SJSA1 (cell line): Measurements from ENCODE around the gene TRAF3IP1. TPM values are rescaled to one million over a fixed set of nuclear protein-coding genes. Genes with fewer than 3 reads are reported as not detected.
A peak's percentile ranks its signal among the peaks of the same experiment; 100 is the strongest.

Experiments used
- DNase-seq, 2 experiments: peaks; one replicate each; pipeline ENCODE4 v3.0.0-alpha.2; 2015 to 2020; ENCODE audit warnings: low spot score in 2 of 2, low read depth in 1 of 2
- H3K27ac ChIP-seq: fragments of 250-450 bp; sonication (Bioruptor Pico); 2 replicates; pipeline ENCODE4 v1.5.1; 2020; ENCODE audit warnings: mild to moderate bottlenecking, moderate library complexity
- H3K27me3 ChIP-seq: fragments of 250-450 bp; sonication (Bioruptor Pico); replicated peaks from 2 replicates; pipeline ENCODE4 v1.5.1; 2020; ENCODE audit warnings: mild to moderate bottlenecking, moderate library complexity
- H3K36me3 ChIP-seq: fragments of 250-450 bp; sonication (Bioruptor Pico); 2 replicates; pipeline ENCODE4 v1.5.1; 2020; ENCODE audit warnings: mild to moderate bottlenecking
- H3K4me1 ChIP-seq: fragments of 250-450 bp; sonication (Bioruptor Pico); replicated peaks from 2 replicates; pipeline ENCODE4 v1.6.1; 2021; ENCODE audit warnings: mild to moderate bottlenecking
- H3K4me3 ChIP-seq: fragments of 250-450 bp; sonication (Bioruptor Pico); 2 replicates; pipeline ENCODE4 v1.5.1; 2020; ENCODE audit warnings: mild to moderate bottlenecking
- H3K9me3 ChIP-seq: fragments of 250-450 bp; sonication (Bioruptor Pico); replicated peaks from 2 replicates; pipeline ENCODE4 v1.5.1; 2020; ENCODE audit warnings: mild to moderate bottlenecking
- total RNA-seq: library from RNA; depleted of rRNA; stranded (reverse); fragments of >200 nt; shearing (Covaris generic); gene quantifications from 2 replicates; pipeline ENCODE4 v1.2.3, GENCODE V29; 2014

The TRAF3IP1 gene
- total RNA-seq, 1 experiment from 2014 or later: 12.7 TPM

DNA sequence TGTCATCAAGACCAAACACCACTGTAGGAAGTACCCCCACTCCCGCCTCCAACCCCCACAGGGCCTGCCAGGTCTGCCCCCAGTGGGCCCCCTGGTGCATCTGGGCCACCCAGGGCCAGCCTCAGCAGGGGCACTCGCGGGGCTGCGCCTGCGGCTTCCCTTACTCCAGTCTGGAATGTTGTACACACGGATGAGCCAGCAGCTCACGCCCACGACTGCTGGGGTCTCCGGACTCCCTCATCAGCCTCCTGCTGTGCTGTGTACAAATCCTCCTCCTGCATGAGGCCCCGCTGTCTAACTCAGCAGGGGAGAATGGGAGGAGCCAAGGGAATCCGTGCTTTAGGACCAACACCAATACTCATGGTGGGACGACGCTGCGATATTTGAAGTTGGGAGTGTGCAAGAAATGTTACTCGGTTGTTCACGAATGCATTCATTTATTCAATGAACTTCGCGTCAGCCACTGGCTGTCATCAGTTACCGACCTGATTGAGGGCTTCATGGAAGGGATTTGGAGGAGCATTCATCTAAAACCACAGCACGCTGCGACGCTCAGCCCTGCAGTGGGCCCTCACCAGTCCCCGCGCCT is 105.8 kb downstream of the TRAF3IP1 start:
- H3K9me3 ChIP-seq: no peaks in the 10 kb centered on the region
- DNase-seq: peak in 1 of 2 experiments; percentile 76
- H3K4me1 ChIP-seq: peaks cover 33% of the 10 kb centered on the region

DNA sequence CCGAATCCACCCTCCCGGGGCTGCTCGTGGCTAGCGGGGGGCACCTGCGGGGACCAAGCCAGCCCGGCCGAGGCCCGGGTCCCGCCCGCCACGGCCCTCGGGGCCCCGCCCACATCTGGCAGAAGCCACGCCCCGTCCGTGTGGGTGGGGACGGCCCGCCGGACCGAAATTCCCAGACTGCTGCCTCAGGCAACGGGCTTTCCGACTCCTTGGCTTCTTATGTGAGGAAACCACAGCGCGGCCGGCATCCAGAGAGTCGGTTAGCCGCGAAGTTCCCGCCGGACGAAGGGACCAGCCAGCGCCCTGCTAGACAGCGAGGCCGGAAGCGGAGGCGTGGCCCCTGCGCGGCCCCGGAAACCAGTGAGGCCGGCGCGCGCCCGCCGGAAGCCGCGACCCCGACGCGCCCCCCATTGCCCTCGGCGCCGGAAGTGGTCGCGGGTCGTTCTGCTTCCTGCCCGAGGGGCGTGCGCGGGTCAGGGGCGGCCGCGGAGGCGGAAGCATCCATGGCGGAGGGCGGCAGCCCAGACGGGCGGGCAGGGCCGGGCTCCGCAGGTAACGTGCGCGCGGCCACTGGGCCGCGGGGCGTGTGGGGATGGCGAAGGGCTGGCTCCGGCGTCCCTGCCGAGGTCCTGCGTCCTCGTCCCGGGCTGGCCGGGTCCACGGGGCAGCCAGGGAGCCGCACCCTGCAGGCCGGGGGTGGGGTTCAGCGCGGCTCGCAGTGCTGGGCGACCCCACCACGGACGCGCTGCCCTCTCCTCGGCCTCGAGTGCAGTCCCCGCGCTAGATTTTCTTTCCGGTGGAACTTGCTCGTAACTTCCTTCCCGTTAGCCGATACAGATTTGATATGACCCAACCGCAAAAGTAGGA is 106.5 kb downstream of the TRAF3IP1 start, which contains the start of gene ASB1:
TSS of gene ASB1 (plus strand) at position 360 of the 867 bp plus-strand sequence. CDS start at position 504, 144 bp downstream.
- peak within 1 kb of the TSS; percentile 97 for H3K27ac ChIP-seq
- peaks cover 33% of the 10 kb centered on the region for H3K4me1 ChIP-seq
- no peaks in the 10 kb centered on the region for H3K27me3 ChIP-seq
- no peaks in the 10 kb centered on the region for H3K9me3 ChIP-seq
- peak within 1 kb of the TSS; percentile 92 for H3K4me3 ChIP-seq
- H3K36me3 ChIP-seq: peaks cover 44% of the 10 kb centered on the region
- peak; percentile 90 to 93 for DNase-seq

More for the DNA sequence above, 105.8 kb downstream of the TRAF3IP1 start:
- peaks cover 37% of the 10 kb centered on the region for H3K36me3 ChIP-seq
- peak overlapping the region; percentile 97 for H3K27ac ChIP-seq
- H3K27me3 ChIP-seq: no peaks in the 10 kb centered on the region
- peak overlapping the region; percentile 92 for H3K4me3 ChIP-seq

DNA sequence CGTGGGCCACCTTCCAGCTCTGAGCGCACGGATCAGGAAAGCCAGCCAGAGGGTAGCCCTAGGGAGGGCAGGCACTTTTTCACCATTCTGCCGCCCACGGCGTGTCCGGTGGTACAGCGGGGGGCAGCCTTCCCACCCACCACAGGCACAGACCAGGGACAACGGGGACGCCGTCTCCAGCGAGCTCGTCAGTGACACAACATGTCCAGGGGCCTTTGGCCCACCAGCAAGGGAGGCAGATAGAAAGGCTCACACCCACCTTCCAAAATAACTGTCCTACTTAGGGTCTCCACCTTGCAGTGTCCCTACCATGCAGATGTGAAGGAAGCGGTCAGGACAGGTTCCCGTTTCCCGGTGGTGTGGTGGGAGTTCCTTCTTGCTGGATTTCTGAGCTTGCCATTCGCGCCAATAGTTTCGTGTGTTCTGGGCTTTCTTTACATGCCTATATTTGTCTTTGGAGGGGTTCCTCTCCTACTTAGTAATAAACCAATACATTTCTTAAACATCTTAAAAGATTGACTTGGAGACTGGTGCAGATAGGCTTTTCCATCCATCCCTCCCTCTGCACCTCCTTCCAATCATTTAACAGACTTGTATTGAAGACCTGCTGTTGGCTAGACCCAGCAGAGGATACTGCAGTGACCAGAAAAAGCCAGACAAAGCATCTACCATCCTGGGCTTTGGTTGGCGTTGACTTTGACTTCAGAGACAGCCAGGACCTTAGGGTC is 107.3 kb downstream of the TRAF3IP1 start:
- H3K4me1 ChIP-seq: peaks cover 33% of the 10 kb centered on the region

DNA sequence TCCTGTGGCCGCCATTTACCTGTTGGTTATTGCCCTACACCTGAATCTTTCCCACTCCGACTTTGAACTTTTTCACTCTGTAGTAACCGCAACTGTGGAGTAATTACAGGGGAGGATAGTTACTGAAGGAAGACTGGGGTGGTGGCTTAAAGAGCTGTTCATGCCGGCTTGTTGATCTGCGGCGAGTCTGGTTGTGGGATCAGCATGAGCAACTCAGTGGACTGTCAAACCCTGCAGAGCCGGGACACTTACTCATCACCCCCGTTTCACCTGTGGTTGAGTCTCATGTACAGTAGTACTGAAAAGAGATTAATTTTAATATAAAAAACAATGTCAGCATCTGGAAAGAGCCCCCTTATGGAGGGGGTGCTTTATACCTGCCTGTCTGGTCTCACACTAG is 108.5 kb downstream of the TRAF3IP1 start:
- no peak for DNase-seq
- Histone ChIP-seq H3K36me3 (peaks cover 63% of the 10 kb centered on the region), H3K4me3 (no peak overlapping the region), H3K27me3 (no peaks in the 10 kb centered on the region), H3K27ac (no peak overlapping the region), H3K9me3 (no peaks in the 10 kb centered on the region), H3K4me1 (peaks cover 38% of the 10 kb centered on the region)

More for the DNA sequence above, 107.3 kb downstream of the TRAF3IP1 start:
- Histone ChIP-seq H3K36me3 (peaks cover 50% of the 10 kb centered on the region), H3K9me3 (no peaks in the 10 kb centered on the region), H3K27ac (peak overlapping the region; percentile 97), H3K27me3 (no peaks in the 10 kb centered on the region), H3K4me3 (peak overlapping the region; percentile 92)
- no peak for DNase-seq

DNA sequence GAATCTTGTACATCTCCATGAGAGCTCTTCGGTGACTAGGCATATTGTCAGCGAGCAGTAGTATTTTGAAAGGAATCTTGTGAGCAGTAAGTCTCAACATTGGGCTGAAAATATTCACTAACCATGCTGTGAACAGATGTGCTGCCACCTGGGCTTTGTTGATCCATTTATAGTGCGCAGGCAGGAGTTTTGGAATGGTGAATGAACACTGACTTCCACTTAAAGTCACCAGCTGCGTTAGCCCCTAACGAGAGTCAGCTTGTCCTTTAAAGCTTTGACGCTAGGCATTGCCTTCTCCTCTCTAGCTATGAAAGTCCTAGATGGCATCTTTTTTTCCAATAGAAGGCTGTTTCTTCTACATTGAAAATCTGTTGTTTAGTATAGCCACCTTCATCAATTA is 110.5 kb downstream of the TRAF3IP1 start:
- Histone ChIP-seq H3K27me3 (no peaks in the 10 kb centered on the region), H3K9me3 (no peaks in the 10 kb centered on the region), H3K4me1 (peaks cover 52% of the 10 kb centered on the region), H3K36me3 (peaks cover 78% of the 10 kb centered on the region), H3K4me3 (no peak overlapping the region), H3K27ac (no peak overlapping the region)
- DNase-seq: no peak

DNA sequence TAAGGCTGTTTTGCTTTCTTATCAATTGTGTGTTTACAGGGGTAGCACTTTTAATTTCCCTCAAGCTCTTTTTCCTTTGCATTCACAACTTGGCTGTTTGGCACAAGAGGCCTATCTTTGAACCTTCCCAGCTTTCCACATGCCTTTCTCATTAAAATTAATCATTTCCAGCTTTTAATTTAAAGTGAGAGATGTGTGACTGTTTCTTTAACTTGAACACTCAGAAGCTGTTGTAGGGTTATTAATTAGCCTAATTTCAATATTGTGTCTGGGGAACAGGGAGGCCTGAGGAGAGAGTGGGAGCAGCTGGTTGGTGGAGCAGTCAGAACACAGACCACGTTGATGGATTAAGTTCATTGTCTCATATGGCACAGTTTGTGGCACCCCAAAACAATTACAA is 111.1 kb downstream of the TRAF3IP1 start:
- H3K9me3 ChIP-seq: no peaks in the 10 kb centered on the region
- no peaks in the 10 kb centered on the region for H3K27me3 ChIP-seq
- peaks cover 84% of the 10 kb centered on the region for H3K36me3 ChIP-seq
- no peak overlapping the region for H3K4me3 ChIP-seq
- H3K4me1 ChIP-seq: peaks cover 53% of the 10 kb centered on the region
- H3K27ac ChIP-seq: no peak overlapping the region
- no peak for DNase-seq

DNA sequence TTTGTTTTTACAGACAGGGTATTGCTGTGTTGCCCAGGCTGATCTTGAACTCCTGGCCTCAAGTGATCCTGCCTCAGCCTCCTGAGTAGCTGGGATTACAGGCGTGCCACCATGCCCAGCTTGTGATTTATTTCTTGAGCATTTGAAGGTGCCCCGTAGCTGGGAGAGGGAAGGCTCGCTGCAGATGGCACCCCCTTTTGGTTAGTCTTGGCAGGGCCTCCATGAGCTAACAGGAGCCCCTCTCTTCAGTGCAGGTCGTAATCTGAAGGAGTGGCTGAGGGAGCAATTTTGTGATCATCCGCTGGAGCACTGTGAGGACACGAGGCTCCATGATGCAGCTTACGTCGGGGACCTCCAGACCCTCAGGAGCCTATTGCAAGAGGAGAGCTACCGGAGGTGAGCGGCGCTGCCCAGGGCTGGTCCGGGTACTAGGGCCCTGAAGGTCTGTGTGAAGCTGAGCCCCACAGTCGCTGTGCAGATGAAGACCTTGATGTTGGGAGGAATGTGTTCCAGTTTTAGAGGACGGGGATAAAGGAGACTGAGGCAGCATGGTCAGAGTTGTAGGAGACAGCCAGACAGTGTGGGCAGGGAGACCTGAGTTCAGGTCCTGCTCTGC is 113.1 kb downstream of the TRAF3IP1 start:
- Histone ChIP-seq H3K27me3 (no peaks in the 10 kb centered on the region), H3K36me3 (peaks cover 88% of the 10 kb centered on the region), H3K27ac (peak overlapping the region; percentile 99), H3K9me3 (no peaks in the 10 kb centered on the region), H3K4me3 (no peak overlapping the region), H3K4me1 (peaks cover 51% of the 10 kb centered on the region)
- no peak for DNase-seq

DNA sequence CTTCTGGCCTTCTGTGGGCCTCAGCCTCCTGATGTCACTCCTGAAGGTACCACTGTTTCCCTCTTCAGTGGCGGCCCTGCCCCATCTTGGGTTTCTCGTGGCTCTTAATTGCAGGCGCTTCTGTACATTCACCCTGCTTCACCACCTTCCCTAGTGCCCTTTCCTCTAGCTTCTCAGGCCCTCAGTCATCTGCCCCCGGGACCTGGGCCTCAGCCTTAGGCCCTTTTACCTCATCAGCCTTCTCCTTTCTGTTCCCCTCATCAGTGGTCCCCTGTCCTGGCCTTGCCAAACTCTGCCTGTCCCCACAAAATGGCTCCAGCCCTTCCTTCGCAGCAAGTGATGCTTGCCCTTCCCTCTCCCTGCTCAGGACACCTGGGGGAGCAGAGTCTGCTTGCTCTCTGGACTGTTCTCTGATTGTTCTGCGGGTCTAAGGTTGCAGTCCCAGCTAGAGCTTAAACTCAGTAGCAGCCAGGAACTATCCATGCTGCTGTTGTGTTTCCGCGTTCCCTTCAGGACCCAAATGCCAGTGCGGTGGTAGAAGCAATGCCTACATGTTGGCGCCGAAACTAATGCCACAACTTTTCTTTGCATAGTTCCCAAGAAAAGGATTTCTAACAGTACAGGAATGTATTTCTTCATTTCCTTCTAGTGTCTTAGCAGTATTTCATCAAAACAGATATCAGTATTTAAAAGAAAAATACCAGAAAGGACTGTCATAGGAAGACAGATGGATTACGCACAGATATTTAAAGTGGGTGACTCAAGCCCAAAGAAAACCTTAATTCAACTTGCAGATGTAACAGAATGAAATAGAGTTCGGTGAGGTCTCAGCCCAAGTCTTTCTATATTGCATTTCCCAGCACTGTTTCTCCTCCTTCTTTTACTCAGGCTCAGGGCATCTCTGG is 113.9 kb downstream of the TRAF3IP1 start:
- Histone ChIP-seq H3K4me3 (no peak overlapping the region), H3K4me1 (peaks cover 54% of the 10 kb centered on the region)

DNA sequence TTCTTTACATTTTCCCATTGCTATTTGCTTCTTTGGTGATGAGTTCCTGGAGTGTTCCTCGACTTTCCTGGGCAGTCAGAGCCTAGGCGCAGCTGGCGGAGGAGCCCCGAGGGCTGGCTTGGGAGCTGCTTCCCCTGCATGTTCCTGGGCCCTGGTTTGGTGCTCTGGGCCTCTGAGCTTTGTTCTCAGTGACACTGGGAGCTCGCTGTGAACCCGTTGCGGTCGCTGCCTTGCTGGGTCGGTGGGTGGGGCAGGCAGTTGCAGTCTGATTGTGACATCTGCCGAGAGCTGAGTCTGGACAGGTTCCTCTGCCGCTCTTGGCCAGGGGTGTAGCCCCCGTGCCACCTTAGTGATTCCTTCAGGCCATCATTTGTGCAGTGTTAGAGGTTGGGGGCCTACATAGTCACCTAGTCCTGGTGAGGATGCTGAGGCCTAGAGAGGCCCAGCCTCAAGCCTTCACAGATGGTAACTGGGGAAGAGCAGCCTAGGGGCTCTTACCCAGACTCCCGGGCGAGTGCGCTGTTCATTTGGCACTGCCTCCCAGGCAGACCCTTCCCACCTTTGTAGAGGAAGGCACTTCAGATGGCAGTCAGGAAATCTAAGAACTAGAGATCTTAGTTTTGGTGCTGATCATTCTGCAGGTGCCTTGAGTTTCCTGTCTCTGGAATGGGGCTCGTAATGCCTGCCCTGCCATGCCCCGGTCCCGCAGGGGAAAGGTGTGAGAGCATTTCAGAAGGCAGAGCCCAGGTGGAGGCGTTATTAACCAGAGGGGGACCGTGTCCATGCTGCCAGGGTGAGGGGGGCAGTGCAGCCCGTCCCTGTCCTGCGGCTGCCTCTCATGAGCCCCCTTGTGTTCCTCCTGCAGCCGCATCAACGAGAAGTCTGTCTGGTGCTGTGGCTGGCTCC is 114.8 kb downstream of the TRAF3IP1 start:
- peaks cover 61% of the 10 kb centered on the region for H3K4me1 ChIP-seq
- H3K9me3 ChIP-seq: no peaks in the 10 kb centered on the region
- H3K27ac ChIP-seq: peak overlapping the region; percentile 99
- H3K27me3 ChIP-seq: no peaks in the 10 kb centered on the region
- peaks cover 88% of the 10 kb centered on the region for H3K36me3 ChIP-seq
- DNase-seq: peak in 1 of 2 experiments; percentile 75
- H3K4me3 ChIP-seq: no peak overlapping the region

More for the DNA sequence above, 113.9 kb downstream of the TRAF3IP1 start:
- H3K27me3 ChIP-seq: no peaks in the 10 kb centered on the region
- peak; percentile 83 to 87 for DNase-seq
- H3K27ac ChIP-seq: peak overlapping the region; percentile 99
- peaks cover 90% of the 10 kb centered on the region for H3K36me3 ChIP-seq
- H3K9me3 ChIP-seq: no peaks in the 10 kb centered on the region

DNA sequence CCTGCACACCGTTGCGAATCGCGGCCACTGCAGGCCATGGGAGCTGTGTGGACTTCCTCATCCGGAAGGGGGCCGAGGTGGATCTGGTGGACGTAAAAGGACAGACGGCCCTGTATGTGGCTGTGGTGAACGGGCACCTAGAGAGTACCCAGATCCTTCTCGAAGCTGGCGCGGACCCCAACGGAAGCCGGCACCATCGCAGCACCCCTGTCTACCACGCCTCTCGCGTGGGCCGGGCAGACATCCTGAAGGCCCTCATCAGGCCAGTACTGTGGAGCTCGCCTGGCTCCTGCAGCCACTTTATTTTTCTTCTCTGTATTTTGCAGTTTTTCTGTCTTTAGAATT is 115.4 kb downstream of the TRAF3IP1 start:
- Histone ChIP-seq H3K4me3 (no peak overlapping the region), H3K27me3 (no peaks in the 10 kb centered on the region), H3K4me1 (peaks cover 68% of the 10 kb centered on the region), H3K36me3 (peaks cover 88% of the 10 kb centered on the region), H3K9me3 (no peaks in the 10 kb centered on the region), H3K27ac (peak overlapping the region; percentile 99)
- DNase-seq: no peak

DNA sequence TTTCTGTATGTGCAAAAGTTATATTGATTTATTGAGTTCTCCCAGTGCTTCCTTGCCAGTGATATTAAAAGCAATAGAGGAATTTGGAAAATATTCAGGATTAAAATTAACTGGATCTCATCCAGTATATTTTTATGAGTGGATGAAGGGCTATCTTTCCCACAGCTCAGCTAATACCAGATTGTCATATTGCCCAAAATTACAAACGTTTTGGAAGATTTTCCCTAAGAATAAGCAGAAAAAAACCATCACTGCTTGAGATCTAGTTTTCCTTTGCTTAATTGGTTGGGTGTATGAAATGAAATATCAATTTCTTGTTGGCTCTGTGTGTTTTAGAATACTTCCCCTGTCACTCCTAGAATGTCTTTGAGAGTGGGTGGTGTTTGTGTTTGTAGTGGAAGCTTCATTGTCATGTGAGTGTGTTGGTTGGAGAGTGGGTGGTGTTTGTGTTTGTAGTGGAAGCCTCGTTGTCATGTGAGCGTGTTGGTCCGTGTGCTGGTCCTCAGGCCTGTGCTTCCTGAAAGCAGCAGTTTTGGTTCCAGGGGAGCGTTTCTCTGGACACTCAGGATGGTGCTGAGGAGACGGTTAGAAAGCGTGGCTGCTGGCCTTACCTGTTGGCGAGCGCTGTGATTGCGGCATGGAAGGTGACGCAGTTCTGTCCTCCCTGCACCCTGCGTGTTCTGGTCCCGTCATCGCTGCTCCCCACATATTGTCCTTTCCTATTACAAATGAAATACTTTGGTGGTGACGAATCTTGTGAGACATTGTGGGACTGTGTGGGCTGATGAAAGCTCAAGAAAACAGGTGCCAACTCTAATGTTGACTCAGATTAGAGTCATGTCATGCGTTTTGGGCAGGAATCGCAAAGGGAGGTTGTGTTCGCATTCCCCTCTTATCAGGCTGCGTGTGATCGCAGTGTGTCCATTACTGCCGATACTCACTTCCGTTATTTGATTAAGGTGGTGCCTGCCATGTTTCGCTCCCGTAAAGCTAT is 118.8 kb downstream of the TRAF3IP1 start:
- peaks cover 54% of the 10 kb centered on the region for H3K4me1 ChIP-seq
- H3K27me3 ChIP-seq: no peaks in the 10 kb centered on the region
- peak; percentile 90 to 94 for DNase-seq
- peaks cover 80% of the 10 kb centered on the region for H3K36me3 ChIP-seq
- H3K4me3 ChIP-seq: 0 out of 2 replicates have a peak overlapping the region, but pooled peaks have one; percentile 3
- H3K9me3 ChIP-seq: no peaks in the 10 kb centered on the region
- H3K27ac ChIP-seq: peak overlapping the region; percentile 88
